ENCODE measurements around the gene SMIM41. TPM values are rescaled to one million over a fixed set of nuclear protein-coding genes. Genes with fewer than 3 reads are reported as not detected.

SMIM41 gene
- total RNA-seq, 4 donors from 2014 or later, result 0.64 to 1.5 (median 0.80) TPM; not detected in 1

DNA sequence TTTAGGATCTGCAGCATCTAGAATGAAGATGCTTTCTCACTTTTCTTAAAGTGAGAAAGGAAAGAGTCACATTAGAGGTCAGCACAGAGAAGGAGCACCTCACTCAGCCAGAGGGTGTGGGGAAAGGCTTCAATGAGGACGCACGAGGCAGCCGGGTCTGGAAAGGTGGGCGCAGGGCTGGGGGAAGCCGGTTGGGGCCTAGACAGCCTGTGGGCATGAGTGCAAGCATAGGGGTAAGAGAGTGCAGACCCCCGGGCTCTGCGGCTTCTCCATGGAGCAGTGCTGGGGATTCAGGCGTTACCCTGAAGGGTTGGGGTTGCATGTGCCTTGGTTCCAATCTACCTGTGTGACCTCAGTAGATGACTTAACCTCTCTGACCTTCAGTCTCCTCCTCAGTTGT is 62.4 kb downstream of the SMIM41 start:
- in situ Hi-C loops (cut with MboI; ENCODE audit: low pct_ligation_motif_present in 1 of 4, low pct_unique_long_range_greater_than_20kb in 1 of 4, low sequenced_read_pairs in 3 of 4), result no loop called here
- no peak for TF ChIP-seq POLR2A (IDR thresholded peaks at IDR 0.05)
- TF ChIP-seq, protein P1, sequence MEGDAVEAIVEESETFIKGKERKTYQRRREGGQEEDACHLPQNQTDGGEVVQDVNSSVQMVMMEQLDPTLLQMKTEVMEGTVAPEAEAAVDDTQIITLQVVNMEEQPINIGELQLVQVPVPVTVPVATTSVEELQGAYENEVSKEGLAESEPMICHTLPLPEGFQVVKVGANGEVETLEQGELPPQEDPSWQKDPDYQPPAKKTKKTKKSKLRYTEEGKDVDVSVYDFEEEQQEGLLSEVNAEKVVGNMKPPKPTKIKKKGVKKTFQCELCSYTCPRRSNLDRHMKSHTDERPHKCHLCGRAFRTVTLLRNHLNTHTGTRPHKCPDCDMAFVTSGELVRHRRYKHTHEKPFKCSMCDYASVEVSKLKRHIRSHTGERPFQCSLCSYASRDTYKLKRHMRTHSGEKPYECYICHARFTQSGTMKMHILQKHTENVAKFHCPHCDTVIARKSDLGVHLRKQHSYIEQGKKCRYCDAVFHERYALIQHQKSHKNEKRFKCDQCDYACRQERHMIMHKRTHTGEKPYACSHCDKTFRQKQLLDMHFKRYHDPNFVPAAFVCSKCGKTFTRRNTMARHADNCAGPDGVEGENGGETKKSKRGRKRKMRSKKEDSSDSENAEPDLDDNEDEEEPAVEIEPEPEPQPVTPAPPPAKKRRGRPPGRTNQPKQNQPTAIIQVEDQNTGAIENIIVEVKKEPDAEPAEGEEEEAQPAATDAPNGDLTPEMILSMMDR (IDR thresholded peaks at IDR 0.05), result no peak
- no peak for TF ChIP-seq POLR2AphosphoS5 (IDR thresholded peaks at IDR 0.05)
- no peak for TF ChIP-seq EP300 (IDR thresholded peaks at IDR 0.05; ENCODE audit: low read depth)
- Histone ChIP-seq H3K4me3 (no peak overlapping the region), H3K4me1 (peaks cover 12 to 28% (median 16%) of the 10 kb centered on the region in 4 donors), H3K27me3 (no peaks in the 10 kb centered on the region), H3K27ac (no peak overlapping the region), H3K9me3 (no peaks in the 10 kb centered on the region), H3K36me3 (no peaks in the 10 kb centered on the region)
- DNase-seq, result no peak
- 73 to 85% methylated on average over 3 to 8 of the region's 8 CpGs for WGBS, 2 donors (ENCODE audit: low coverage in 1 of 2)
- intact Hi-C loops (cut with DNase I; ENCODE audit: low total_unique reads), result no loop called here

DNA sequence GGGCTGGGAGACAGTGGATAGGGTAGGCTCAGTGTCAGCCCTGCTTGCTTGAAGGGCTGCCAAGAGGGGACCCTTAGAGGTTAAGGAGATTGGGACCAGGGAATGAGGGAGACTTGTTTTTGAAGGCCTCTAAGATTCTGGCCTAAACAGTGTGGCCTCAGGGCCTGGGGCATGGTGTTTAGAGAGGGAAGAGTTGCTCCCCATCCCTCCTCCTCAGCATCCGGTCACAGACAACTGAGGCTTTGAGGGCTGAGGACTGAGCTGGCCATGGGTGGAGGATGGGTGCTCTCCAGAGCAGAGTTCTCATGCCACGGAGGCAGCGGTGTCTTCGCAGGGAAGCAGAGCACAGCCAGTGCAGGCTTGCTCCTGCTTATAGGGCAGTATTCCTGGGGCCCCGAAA is 62.9 kb downstream of the SMIM41 start:
- in situ Hi-C loops (cut with MboI; ENCODE audit: low pct_ligation_motif_present in 1 of 4, low pct_unique_long_range_greater_than_20kb in 1 of 4, low sequenced_read_pairs in 3 of 4), result no loop called here
- TF ChIP-seq POLR2AphosphoS5 (IDR thresholded peaks at IDR 0.05) (no peak), EP300 (IDR thresholded peaks at IDR 0.05; ENCODE audit: low read depth) (no peak), POLR2A (IDR thresholded peaks at IDR 0.05) (no peak)
- TF ChIP-seq, protein P1 (IDR thresholded peaks at IDR 0.05), result no peak
- DNase-seq, result no peak

DNA sequence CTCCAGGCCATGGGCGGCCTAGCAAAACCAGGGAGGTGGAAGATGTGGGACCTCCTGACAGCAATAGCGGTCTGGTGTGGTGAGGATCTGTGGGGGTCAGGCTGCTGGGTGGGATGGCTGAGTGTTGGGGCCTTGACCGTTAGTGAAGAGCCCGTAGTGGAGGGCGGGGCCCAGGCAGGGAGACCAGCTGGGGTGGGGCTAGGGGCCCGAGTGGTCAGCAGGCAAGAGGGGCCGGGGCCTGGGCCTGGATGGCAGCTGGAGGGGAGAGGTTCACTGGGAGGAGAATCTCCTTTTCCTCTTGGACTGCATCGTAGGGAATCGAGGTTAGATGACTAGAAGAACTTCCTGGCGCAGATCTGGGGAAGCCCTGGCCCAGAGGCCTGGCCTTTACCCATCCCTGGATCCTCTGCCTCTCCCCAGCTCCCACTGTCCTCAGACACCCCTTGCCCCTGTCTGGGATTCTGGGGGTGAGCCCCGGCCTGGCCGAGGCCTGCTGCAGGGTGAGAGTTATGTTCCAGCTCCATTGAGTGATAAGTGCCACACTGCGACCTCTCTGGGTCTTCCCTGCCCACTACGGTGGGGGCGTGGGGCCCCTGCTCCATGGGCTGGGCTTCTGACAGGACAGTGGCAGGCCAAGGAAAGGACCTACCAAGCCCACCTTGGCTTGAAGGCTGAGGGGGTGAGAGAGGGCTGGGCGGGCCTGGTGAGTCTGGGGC is 65.2 kb downstream of the SMIM41 start:
- Histone ChIP-seq H3K9me3 (no peaks in the 10 kb centered on the region), H3K27me3 (no peaks in the 10 kb centered on the region), H3K4me3 (no peak overlapping the region), H3K36me3 (no peaks in the 10 kb centered on the region), H3K27ac (peak overlapping the region in 3 of 4 donors; percentile 51 to 90 (median 51)), H3K4me1 (peaks cover 37 to 56% (median 42%) of the 10 kb centered on the region in 4 donors)
- 80 to 100% methylated on average over 1 to 16 of the region's 16 CpGs for WGBS, 2 donors (ENCODE audit: low coverage in 1 of 2)
- in situ Hi-C loops (cut with MboI; ENCODE audit: low pct_ligation_motif_present in 1 of 4, low pct_unique_long_range_greater_than_20kb in 1 of 4, low sequenced_read_pairs in 3 of 4) (no loop called here), intact Hi-C loops (cut with DNase I; ENCODE audit: low total_unique reads) (no loop called here)
- DNase-seq, result no peak
- TF ChIP-seq POLR2AphosphoS5 (IDR thresholded peaks at IDR 0.05) (no peak), POLR2A (IDR thresholded peaks at IDR 0.05) (no peak), EP300 (IDR thresholded peaks at IDR 0.05; ENCODE audit: low read depth) (no peak)
- TF ChIP-seq, protein P1 (IDR thresholded peaks at IDR 0.05), result no peak

More for the DNA sequence above, 62.9 kb downstream of the SMIM41 start:
- intact Hi-C loops (cut with DNase I; ENCODE audit: low total_unique reads), result no loop called here
- Histone ChIP-seq H3K36me3 (no peaks in the 10 kb centered on the region), H3K27ac (no peak overlapping the region), H3K4me3 (no peak overlapping the region), H3K27me3 (no peaks in the 10 kb centered on the region), H3K4me1 (peaks cover 15 to 34% (median 21%) of the 10 kb centered on the region in 4 donors), H3K9me3 (no peaks in the 10 kb centered on the region)
- 92% methylated on average over 5 of the region's 5 CpGs; no CpG with 5 or more reads in 1 of the 2 donors for WGBS, 2 donors (ENCODE audit: low coverage in 1 of 2)

DNA sequence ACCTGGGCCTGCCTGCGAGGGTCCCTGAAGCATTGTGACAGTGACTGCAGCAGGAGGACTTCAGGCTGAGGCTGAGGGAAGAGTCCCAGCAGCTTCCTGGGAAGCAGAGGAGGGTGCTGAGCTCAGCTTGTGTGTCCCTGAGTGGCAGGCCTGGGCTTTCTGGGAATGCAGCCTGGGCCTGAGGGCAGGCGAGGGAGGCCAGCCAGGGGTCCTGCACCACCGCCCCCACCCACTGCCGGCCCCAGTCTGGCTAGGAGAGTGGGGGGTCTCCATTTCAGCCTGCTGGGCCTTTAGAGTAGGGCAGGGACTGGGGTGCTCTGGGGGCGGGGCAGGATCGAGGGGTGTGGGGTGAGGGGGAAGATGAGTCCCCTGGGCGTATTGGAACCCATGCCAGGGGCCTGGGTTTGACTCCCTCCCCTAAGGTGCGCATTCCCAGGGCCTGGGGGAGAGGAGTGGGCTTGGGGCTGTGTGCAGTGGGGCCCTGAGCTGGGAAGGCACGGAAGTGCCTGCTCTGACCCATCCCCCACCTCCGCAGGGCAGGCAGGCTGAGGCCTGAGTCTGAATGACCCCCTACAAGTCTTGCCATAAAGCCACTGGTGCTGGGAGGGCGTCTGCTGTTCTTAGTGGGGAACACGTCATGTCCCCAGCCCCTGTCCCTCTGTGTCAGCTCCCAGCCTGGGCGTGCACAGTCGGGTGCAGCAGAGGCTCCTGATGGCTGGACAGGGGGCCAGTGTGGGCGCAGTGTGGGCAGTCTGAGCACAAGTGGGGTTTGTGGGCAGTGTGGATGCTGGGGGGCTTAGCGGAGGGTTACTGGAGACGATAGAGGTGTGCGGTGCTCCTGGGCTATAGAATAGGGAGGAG is 66.0 kb downstream of the SMIM41 start:
- H3K36me3 ChIP-seq, result no peaks in the 10 kb centered on the region
- in situ Hi-C loops (cut with MboI; ENCODE audit: low pct_ligation_motif_present in 1 of 4, low pct_unique_long_range_greater_than_20kb in 1 of 4, low sequenced_read_pairs in 3 of 4), result no loop called here
- DNase-seq, result no peak
- H3K4me3 ChIP-seq, result no peak overlapping the region
- no peaks in the 10 kb centered on the region for H3K27me3 ChIP-seq
- peak overlapping the region in 3 of 4 donors; percentile 37 to 90 (median 51) for H3K27ac ChIP-seq
- no peaks in the 10 kb centered on the region for H3K9me3 ChIP-seq
- no peak for TF ChIP-seq POLR2A (IDR thresholded peaks at IDR 0.05)
- TF ChIP-seq EP300 (IDR thresholded peaks at IDR 0.05; ENCODE audit: low read depth), result no peak
- TF ChIP-seq, protein P1 (IDR thresholded peaks at IDR 0.05), result no peak
- no peak for TF ChIP-seq POLR2AphosphoS5 (IDR thresholded peaks at IDR 0.05)
- H3K4me1 ChIP-seq, result peaks cover 40 to 62% (median 46%) of the 10 kb centered on the region in 4 donors
- intact Hi-C loops (cut with DNase I; ENCODE audit: low total_unique reads), result no loop called here
- WGBS, 2 donors (ENCODE audit: low coverage in 1 of 2), result 86% methylated on average over 15 of the region's 18 CpGs; no CpG with 5 or more reads in 1 of the 2 donors
